Fibroblast of pulmonary artery (primary cell): ENCODE results near the gene LUZP2.
A peak's percentile ranks its signal among the peaks of the same experiment; 100 is the strongest.

ENCODE experiments used
- DNase-seq: peaks from one replicate; pipeline ENCODE4 v3.0.0-alpha.2; 2010; ENCODE audit warnings: low read depth
- H3K4me3 ChIP-seq: replicated peaks from 2 replicates; pipeline ENCODE4 v1.5.1; 2011; ENCODE audit warnings: low read depth, mild to moderate bottlenecking, control low read depth, low read length, moderate library complexity
- CTCF ChIP-seq: IDR thresholded peaks from 2 replicates; pipeline ENCODE4 v1.5.1; 2011; ENCODE audit warnings: mild to moderate bottlenecking, control low read depth, low read length, inconsistent platforms; ENCODE audit errors: missing control alignments

LUZP2 gene

GRCh38 chr11:24514219-24514594 is 17.4 kb downstream of the LUZP2 start:
- no peak overlapping the region for H3K4me3 ChIP-seq
- DNase-seq, result no peak
- TF ChIP-seq CTCF, result no peak

- no peak for DNase-seq
- TF ChIP-seq CTCF, result no peak
- H3K4me3 ChIP-seq, result no peak overlapping the region
These were observed 18.8 kb downstream of the LUZP2 start for GRCh38 chr11:24515632-24516031.

GRCh38 chr11:24516638-24517037 is 19.8 kb downstream of the LUZP2 start:
- DNase-seq, result no peak
- no peak overlapping the region for H3K4me3 ChIP-seq
- no peak for TF ChIP-seq CTCF

GRCh38 chr11:24521601-24522000 is 24.7 kb downstream of the LUZP2 start:
- no peak overlapping the region for H3K4me3 ChIP-seq
- no peak for DNase-seq
- no peak for TF ChIP-seq CTCF

GRCh38 chr11:24524156-24524555 is 27.3 kb downstream of the LUZP2 start:
- DNase-seq, result no peak
- TF ChIP-seq CTCF, result no peak
- H3K4me3 ChIP-seq, result no peak overlapping the region

GRCh38 chr11:24531528-24531927 is 34.7 kb downstream of the LUZP2 start:
- peak; percentile 18 for DNase-seq
- no peak overlapping the region for H3K4me3 ChIP-seq
- no peak for TF ChIP-seq CTCF

GRCh38 chr11:24543771-24544170 is 46.9 kb downstream of the LUZP2 start:
- no peak for TF ChIP-seq CTCF
- no peak overlapping the region for H3K4me3 ChIP-seq
- peak; percentile 49 for DNase-seq
